GM10266 (cell line): ENCODE results near the gene FBXO42.

Experiments
- DNase-seq: peaks from one replicate; pipeline ENCODE4 v3.0.0; 2012; ENCODE audit errors: extremely low spot score
- TF ChIP-seq, protein P1 (sequence below): IDR thresholded peaks from 2 replicates; pipeline ENCODE4 v1.5.1; 2012; ENCODE audit warnings: mild to moderate bottlenecking, low read depth; ENCODE audit not compliant: control insufficient read depth, insufficient read depth; ENCODE audit errors: missing control alignments

The FBXO42 gene

GRCh38 chr1:16256478-16256877, 95.8 kb downstream of the FBXO42 start:
- no peak for DNase-seq
- TF ChIP-seq, protein P1, sequence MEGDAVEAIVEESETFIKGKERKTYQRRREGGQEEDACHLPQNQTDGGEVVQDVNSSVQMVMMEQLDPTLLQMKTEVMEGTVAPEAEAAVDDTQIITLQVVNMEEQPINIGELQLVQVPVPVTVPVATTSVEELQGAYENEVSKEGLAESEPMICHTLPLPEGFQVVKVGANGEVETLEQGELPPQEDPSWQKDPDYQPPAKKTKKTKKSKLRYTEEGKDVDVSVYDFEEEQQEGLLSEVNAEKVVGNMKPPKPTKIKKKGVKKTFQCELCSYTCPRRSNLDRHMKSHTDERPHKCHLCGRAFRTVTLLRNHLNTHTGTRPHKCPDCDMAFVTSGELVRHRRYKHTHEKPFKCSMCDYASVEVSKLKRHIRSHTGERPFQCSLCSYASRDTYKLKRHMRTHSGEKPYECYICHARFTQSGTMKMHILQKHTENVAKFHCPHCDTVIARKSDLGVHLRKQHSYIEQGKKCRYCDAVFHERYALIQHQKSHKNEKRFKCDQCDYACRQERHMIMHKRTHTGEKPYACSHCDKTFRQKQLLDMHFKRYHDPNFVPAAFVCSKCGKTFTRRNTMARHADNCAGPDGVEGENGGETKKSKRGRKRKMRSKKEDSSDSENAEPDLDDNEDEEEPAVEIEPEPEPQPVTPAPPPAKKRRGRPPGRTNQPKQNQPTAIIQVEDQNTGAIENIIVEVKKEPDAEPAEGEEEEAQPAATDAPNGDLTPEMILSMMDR, result no peak

GRCh38 chr1:16254263-16254928, 97.9 kb downstream of the FBXO42 start:
- TF ChIP-seq, protein P1, result no peak
- DNase-seq, result no peak

- TF ChIP-seq, protein P1, result no peak
- DNase-seq, result no peak
Measured at GRCh38 chr1:16253332-16253922, 98.9 kb downstream of the FBXO42 start.

DNA sequence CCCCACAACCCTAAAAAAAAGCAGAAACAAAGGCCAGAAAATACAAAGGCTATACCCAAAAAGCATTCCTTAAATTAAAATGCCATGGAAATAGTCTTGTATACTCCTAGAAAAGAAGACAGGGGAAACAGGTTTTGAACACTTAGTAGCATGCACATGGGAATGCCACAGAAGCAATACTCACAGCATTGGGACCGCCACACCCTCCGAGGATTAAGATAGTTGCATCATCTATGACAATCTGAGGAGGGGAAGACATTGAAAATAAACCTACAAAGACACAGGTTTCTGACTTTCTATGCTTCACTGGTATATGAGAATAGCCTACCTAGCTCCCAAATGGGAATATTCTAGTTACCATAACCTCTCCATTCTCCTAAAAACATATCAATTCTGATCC, 99.4 kb downstream of the FBXO42 start:
- DNase-seq, result no peak
- TF ChIP-seq, protein P1, result no peak

GRCh38 chr1:16251381-16251780, 100.9 kb downstream of the FBXO42 start:
- TF ChIP-seq, protein P1, result no peak
- DNase-seq, result no peak

DNA sequence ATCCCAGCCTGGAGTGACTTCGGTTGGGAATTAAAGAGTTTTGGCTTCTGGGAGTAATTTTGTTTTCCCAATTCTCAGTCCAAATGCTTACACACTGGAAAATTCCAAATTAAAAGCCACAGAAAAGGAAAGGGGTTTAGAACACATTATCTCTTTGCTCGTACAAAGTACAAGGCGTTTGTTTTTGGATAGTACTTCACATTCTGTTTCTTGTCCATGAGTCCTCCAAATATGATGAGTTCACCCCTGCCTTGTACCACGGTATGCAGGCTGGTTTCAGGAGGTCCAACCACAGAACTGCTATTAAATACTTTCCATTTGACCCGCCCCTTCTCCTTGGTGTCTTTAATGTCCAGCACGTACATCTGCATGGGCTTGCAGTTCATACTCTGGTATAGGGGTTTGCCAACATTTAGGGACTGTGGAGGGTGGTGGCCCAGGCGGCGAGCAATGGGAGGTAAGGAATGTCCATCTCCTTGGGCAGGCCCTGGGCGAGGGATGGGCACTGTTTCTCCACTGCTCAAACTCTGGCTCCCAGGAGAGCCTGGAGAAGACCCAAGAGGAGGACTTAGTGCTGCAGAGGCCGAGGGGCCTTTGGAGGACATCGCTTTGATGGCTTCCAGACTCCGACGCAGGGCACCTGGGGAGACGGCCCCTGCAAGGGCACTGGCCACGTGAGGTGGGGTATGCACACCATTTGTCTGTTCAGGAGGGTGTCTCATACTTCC, 101.6 kb downstream of the FBXO42 start:
- TF ChIP-seq, protein P1, result no peak
- DNase-seq, result no peak
